Peyer's patch (tissue), 4 donors: ENCODE data around the gene ZMYND12.

Experiments used
- CTCF ChIP-seq, 6 experiments: fragments of 450-650 bp in 4 of 6; fragments of 200-600 bp in 2 of 6; sonication (generic) in 1 of 6; IDR thresholded peaks; one replicate each; pipeline ENCODE4 v1.5.1; 2017 to 2019; ENCODE audit warnings: antibody characterized with exemption in 6 of 6, mild to moderate bottlenecking in 3 of 6, moderate library complexity in 1 of 6
- POLR2A ChIP-seq, 2 donors: fragments of 450-650 bp; IDR thresholded peaks; one replicate each; pipeline ENCODE4 v1.5.1; 2017; ENCODE audit warnings: antibody characterized with exemption in 2 of 2, mild to moderate bottlenecking in 2 of 2, moderate library complexity in 2 of 2

GRCh38 chr1:42442662-42443061 lies 13.2 kb downstream of the ZMYND12 start:
- no peak for TF ChIP-seq CTCF (IDR thresholded peaks at IDR 0.05)
- TF ChIP-seq POLR2A (IDR thresholded peaks at IDR 0.05), result no peak
